GM21737 (cell line): Measurements from ENCODE around the gene AGPAT1.
"Not testable (repeated sequence)": the region's sequence is repeated elsewhere in the genome, so short reads cannot be mapped to it uniquely, and the experiment has no call there.

Source experiments
- ATAC-seq: cut with Tn5 transposase; IDR thresholded peaks from one replicate; pipeline ENCODE4 v1.9.1; 2021; ENCODE audit warnings: mild to moderate bottlenecking, moderate library complexity; ENCODE audit not compliant: unreplicated experiment

AGPAT1 gene

DNA sequence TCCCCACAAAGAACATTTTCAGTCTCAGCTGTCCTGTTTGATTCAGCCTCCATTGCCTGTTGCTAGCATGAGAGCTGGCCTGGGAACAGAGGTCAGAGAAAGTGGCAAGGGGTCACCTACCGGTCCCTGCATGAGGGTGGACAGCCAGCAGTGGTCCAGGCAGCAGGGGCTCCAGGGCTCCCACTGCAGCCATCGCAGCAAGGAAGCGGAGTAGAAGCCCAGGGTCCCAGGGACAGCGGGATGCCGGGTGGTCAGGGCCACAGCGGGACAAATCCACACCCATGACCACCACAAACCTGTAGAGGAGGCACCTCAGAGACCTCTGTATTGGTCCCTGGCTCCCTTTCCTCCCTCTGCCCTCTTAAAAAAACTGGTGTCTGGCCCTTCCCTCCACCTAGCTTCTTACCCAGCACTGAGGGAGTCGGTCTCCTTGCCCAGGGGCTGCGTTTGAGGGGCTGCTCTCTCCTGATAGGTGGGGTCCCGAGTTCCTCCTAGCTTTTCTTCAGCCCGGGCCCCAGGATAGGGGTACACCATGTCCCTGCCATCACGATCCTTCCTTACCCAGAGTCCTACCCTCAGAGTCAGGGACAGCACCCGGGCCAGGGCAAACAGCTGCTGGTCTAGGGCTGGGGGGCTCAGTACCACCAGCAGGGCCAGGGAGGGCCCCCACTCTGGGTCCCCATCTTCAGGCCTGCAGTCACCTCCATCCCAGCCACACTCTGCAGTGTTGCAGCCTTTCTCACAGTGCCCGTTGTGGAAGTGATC lies 25.0 kb upstream of the AGPAT1 start:
- no peak for ATAC-seq

DNA sequence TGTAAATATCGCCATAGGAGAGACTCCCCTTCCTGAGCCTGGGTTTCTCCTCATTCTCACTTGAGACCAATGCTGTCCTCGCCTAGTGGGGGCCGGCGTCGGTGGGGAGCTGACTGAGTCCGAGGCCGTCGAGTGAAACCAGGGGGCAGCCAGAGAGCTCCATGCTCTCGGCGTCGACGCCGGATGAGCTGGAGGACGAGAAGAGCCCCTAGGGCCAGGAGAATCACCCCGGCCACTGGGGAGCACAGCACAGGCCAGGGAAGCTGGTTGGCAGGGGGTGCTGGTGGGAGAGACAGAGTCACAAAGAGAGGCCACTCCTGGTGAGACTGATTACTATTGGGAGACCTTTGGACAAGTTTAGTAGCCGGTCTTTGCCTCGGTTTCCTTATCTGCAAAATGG lies 23.0 kb upstream of the AGPAT1 start:
- no peak for ATAC-seq

- ATAC-seq = no peak
Observed at GRCh38 chr6:32198345-32198696, 22.4 kb upstream of the AGPAT1 start.

- no peak for ATAC-seq
Observed at GRCh38 chr6:32196682-32197616, 21.1 kb upstream of the AGPAT1 start.

DNA sequence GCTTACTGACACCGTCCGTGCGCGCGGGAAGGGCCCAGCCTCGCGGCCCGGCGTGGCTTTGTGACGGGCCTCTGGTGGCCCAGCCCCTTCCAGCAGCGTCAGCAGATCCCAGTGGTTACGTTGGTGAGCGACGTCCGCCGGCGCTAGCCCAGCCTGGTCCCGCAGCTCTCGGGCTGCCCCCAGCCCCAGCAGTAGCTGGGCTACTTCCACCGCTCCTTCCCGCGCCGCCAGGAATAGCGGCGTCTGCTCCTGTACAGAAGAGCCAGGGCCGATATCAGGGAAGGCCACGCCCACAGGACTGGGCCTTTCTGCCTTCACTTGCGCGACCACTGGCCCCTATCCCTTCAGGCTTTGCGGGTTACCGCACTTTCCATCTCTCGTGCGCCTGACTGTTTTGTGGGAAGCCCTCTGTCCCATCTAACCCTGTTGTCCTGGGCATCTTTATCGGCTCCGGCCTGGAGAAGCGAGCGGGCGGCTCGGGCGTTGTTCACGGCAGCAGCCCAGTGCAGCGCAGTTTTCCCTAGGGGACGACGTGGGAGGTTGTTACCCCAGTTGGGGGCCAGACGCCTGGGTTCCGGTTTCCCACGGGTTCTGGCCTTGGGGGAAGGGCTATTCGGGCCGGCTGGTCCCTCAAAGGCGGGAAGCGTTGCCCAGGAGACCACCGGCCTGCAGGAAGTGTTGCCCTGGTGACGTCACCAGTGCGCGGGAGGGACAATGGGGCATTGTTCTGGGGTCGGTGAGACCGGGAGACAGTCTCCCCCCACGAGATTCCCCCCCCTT lies 20.2 kb upstream of the AGPAT1 start:
- ATAC-seq = peak; percentile 76

GRCh38 chr6:32195652-32195901 lies 19.7 kb upstream of the AGPAT1 start:
- peak; percentile 64 for ATAC-seq

DNA sequence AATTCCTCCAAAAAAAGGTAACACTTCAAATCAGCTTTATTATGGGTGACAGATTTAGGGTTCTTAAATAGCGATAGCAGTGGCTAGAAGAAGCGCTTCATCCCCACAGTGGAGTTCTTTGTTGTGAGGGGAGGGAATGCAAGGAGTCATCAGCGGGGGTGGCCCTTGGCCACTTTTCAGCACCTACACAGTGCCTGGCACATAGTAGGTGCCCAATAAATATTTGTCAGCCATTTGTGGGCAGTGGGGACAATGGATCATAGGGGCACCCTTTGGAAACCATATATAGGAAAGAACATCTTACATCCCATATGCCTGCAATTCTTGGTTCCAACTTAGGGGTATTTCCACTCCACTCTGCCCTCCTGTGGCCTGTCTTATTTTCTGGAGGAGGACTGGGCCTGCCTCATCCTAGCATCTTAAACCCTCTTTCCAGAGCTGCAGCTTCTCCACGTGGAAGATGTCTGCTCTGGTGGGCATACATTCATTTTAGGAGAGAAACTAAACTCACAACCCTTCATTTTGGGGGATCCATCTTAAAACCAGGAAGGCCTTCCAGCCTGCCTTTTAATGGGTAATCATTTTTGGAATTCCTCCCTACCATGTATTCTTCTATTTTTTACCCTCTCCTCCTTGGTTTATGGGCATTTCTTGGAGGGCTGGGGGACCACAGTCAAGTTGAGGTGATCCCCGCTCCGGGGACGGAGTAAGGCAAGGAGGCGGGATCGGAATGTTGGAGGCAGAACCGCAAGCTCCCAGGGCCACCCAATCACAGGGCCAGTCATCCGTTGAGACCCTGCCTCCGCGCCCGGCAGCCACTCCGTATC lies 19.2 kb upstream of the AGPAT1 start:
- no peak for ATAC-seq

GRCh38 chr6:32194388-32194787 lies 18.5 kb upstream of the AGPAT1 start:
- ATAC-seq = no peak

GRCh38 chr6:32193096-32193495 lies 17.2 kb upstream of the AGPAT1 start:
- ATAC-seq = not testable (repeated sequence)

GRCh38 chr6:32192608-32193039 lies 16.7 kb upstream of the AGPAT1 start, which contains the start of gene GPSM3:
TSS of gene GPSM3 (minus strand) at chr6:32192643. CDS start at chr6:32192513, 130 bp downstream.
- no peak for ATAC-seq

DNA sequence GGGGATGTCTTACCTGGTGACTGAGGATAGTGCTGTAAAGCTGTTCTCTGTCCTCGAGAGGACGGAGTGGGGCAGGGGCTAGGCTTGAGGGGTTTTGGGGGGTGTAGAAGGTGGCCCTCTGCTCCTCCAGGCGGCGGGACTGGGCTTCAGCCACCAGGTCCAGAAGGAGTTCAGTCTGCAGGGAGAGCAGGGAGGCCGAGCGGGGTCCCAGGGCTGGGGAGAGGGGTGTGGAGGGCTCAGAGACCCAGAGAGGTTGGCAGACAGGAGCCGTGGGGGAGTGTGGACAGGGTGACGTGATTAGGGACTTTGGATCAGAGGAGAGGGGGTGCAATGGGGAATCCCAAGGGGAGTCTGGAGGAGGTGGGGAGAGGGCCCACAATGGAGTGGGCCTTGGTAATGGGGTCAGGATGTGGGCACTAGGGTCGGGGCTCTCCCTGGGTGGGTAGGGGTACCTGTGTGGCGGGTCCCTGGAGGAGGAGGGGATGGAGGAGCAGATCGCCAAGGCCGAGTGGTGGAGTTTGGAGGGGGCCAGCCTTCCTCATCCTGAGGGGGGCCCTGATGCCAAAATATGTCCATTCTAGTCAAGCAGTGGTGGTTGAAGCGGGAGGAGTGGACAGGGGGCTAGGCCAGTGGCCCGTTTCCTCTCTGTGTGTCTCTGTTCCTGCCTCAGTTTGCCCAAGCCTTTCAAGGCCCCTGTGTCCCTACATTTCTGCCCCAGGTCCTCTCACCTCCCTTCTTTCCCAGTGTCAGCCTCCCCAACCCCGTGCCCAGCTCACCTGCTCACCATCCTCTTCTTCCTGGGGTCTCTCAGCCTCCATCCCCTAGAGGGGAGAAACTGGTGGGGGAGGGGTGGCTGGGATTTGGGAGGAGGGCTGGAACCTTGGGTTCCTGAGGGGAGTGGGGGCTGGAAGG lies 16.1 kb upstream of the AGPAT1 start:
- no peak for ATAC-seq

DNA sequence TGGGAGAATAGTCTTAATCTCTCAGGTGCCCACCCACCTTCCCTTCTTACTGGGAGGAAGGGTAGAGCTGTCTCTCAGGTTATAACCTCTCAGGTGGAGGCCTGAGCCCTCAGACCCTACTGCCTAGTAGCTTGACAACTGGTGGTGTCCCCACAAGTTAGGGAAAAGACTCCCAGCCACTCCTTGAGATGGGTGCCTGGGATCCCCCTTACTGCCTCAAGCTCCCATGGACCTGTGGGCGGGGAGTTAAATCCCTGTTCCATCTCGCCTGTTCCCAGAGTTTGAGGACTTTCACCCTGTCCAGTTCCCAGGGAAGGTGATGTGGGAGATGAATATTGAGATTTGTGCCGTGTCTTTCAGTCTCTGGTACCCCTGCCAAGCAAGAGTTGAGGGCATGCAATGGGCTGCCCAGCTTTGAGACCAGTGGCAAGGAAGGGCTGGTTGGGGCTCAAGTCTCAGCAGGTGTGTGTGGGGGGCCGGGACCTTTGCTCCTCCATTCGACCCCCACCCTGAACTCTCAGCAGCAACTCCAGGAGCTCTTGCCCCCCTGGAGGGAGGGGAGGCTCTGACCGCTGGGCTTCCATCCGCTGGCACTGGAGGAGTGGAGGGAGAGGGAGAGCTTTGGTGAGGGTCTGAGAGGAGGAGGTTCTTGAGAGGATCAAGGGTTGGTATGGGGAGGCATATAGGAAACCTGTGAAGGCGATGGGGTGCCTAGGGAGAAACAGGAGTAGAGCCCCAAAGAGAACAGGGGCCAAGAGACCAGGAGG lies 15.2 kb upstream of the AGPAT1 start:
- no peak for ATAC-seq

- peak; percentile 43 for ATAC-seq
Observed at GRCh38 chr6:32190054-32190851, 14.4 kb upstream of the AGPAT1 start, which contains the start of gene PBX2. TSS of gene PBX2 (minus strand) at chr6:32190202. CDS start at chr6:32189915, 287 bp downstream.

DNA sequence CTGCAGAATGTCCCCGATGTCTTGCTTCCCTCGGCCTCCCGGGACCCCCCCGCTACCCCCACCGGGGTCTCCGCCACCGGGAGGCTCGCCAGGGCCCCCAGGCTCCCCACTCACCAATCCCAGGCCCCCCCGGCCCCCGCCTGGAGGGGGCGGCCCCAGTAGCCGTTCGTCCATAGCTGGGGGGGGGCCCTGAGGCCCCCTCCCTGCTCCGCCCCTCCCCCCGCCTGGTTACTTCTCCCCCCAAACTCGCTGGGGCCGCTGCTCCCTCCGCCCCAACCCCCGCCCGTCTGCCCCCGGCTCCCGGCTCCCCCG lies 13.8 kb upstream of the AGPAT1 start:
- ATAC-seq = no peak

DNA sequence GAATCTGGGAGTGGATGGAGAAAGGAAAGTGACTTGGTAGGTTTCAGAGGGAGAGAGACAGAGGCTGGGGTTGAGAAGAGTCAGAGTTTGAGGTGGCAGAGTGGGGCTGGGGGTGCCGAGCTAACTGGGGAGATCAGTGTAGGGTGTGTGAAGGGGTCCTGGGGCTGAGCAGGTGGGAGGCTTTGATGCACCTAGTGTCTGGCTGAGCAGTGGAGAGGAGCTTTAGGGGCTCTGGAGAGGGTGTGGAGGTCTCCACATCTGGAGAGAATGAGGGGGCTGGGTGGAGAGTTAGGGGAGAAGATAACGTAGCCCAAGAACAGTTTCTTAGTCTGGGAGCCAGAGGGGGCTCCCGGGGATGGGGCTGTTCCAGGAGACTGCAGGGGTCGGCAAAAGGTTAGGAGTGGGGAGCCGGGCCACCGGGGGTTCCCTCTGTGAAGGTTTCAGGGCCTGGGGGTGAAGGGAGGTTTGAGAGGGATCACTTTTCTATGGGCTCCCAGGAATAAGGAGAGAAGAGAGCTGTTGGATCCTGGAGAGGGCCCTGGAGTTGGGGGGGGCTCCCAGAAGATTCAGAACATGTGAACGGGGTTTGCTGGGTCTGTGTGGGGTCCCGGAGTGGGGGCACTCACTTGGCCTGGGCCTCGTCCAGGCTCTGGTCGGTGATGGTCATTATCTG lies 13.3 kb upstream of the AGPAT1 start:
- no peak for ATAC-seq

DNA sequence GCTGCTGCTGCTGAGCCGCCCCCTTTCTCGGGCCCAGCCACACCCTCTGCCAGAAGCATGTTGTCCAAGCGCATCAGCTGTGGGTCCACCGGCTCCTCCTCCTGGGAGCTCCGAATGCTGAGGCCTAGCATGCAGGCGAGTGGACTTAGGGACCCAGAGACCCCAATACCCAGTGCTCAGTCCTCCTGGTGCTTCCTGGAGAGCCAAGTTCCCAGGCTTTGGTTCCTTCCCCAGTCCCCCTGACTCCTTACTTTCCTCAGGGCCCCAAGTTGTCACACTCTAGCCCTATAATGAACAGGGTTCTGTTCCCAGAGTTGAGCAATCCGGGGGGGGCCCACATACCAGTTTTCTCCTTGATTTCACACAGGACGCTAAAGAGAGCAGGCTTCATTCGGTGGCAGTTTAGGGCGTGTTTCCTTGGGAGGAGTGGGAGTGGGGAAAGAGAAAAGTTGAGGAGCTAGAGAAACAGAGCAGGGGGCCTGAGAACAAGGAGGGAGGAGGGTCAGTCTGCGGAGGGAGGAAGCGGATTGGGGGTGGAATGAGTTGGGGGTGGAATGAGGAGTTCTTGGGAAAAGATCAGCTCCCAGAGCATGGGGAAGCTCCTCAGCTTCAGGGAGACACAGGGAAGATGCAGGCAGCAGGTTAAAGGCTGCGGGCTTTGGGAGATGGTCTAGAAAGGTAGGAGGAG lies 12.6 kb upstream of the AGPAT1 start:
- no peak for ATAC-seq
